Adrenal gland (tissue), 12 donors: ENCODE results near the gene LHFPL2. TPM values are rescaled to one million over a fixed set of nuclear protein-coding genes. Genes with fewer than 3 reads are reported as not detected.

Experiments
- DNase-seq, 7 donors: peaks; one replicate each; pipeline ENCODE4 v3.0.0-alpha.2; 2019 to 2020
- H3K27ac ChIP-seq, 5 donors: fragments of 200-600 bp; sonication (generic) in 4 of 5; 1 replicate in 3 of 5; 2 replicates in 2 of 5; pipeline versions ENCODE4 v1.5.1 to v1.8.0; 2016 to 2020; ENCODE audit warnings: mild to moderate bottlenecking in 1 of 5
- H3K27me3 ChIP-seq: fragments of 200-600 bp; 2 replicates; pipeline ENCODE4 v1.8.0; 2021
- H3K36me3 ChIP-seq, 2 donors: fragments of 200-600 bp; replicated peaks in 1 of 2; 1 replicate in 1 of 2; 2 replicates in 1 of 2; pipeline versions ENCODE4 v1.5.1 to v1.8.0; 2018 to 2022
- H3K4me1 ChIP-seq, 2 donors: fragments of 200-600 bp; replicated peaks in 1 of 2; 1 replicate in 1 of 2; 2 replicates in 1 of 2; pipeline versions ENCODE4 v1.5.1 to v1.8.0; 2018 to 2021
- H3K4me3 ChIP-seq, 4 donors: fragments of 200-600 bp; sonication (generic) in 3 of 4; one replicate each; pipeline ENCODE4 v1.5.1; 2016 to 2018
- H3K9me3 ChIP-seq, 3 donors: fragments of 200-600 bp; sonication (generic) in 1 of 3; replicated peaks in 1 of 3; 1 replicate in 2 of 3; 2 replicates in 1 of 3; pipeline versions ENCODE4 v1.5.1 to v1.8.0; 2016 to 2021
- CTCF ChIP-seq, 6 experiments: fragments of 450-650 bp in 4 of 6; fragments of 200-600 bp in 2 of 6; sonication (generic) in 1 of 6; IDR thresholded peaks; 1 replicate in 5 of 6; 2 replicates in 1 of 6; pipeline versions ENCODE4 v1.5.1 to v1.8.0; 2016 to 2021; ENCODE audit warnings: antibody characterized with exemption in 6 of 6, mild to moderate bottlenecking in 2 of 6, moderate library complexity in 1 of 6
- POLR2A ChIP-seq, 2 donors: fragments of 450-650 bp; IDR thresholded peaks; one replicate each; pipeline ENCODE4 v1.6.1; 2017; ENCODE audit warnings: antibody characterized with exemption in 2 of 2, mild to moderate bottlenecking in 2 of 2, moderate library complexity in 1 of 2
- WGBS, 4 donors: extraction: QIAGEN DNeasy Blood & Tissue Kit in 2 of 4; methylation state at CpG; one replicate each; pipeline versions ENCODE4 v1.1.5 to v1.1.7; 2013 to 2017; 5-methylcytosine and 5-hydroxymethylcytosine counted together
- intact Hi-C, 2 donors: fragments of 100-400 bp; cut with DNase I; formaldehyde crosslinking; loops; one replicate each; pipeline versions ENCODE4 v1.14.1 to v1.15.0; 2022 to 2023
- polyA plus RNA-seq, 3 donors: library from polyadenylated mRNA; stranded (reverse); fragments of 200-250 nt in 2 of 3; fragments of 350-450 nt in 1 of 3; fragmentation: Illumina TruSeq in 1 of 3; extraction: RNeasy Lipid Tissue Mini Kit (QIAGEN cat#74804) in 1 of 3; gene quantifications; one replicate each; pipeline ENCODE4 v1.2.3, GENCODE V29; 2013 to 2014
- total RNA-seq, 9 donors: library from RNA; depleted of rRNA in 4 of 9; stranded (reverse); fragments of >200 nt in 4 of 9; fragments of 120-200 nt in 1 of 9; fragmentation: NEBNext Ultra II Directional in 1 of 9; extraction: Animal tissue kit (Norgen Biotek cat#: 25700) in 1 of 9; gene quantifications; one replicate each; pipeline versions ENCODE4 v1.1.0 to v1.2.4, GENCODE V29; 2013 to 2023
- donor health status: healthy with polysubstance abuse.
- donor health status: Bipolar disorder and iron deficiency.
- donor health status: DM: yes; HTN: yes; CAD: no.
- donor health status: DM: no; HTN: no; CAD: no.
- donor health status: DM: no; HTN: no; CAD: no.
- donor health status: DM: yes; HTN: yes; CAD: no.

The LHFPL2 gene
- total and polyA plus RNA-seq, 12 donors = 8.0 to 68.4 (median 44.9) TPM

- Histone ChIP-seq H3K9me3 (no peaks in the 10 kb centered on the region), H3K4me3 (no peak overlapping the region), H3K4me1 (no peaks in the 10 kb centered on the region), H3K27me3 (no peaks in the 10 kb centered on the region), H3K27ac (no peak overlapping the region), H3K36me3 (no peaks in the 10 kb centered on the region)
- WGBS, 4 donors = 91 to 97% (median 93%) methylated on average over 3 of the region's 3 CpGs
- intact Hi-C loops = no loop called here
- no peak for DNase-seq
- TF ChIP-seq POLR2A (IDR thresholded peaks at IDR 0.05) (no peak), CTCF (IDR thresholded peaks at IDR 0.05) (no peak)
These were observed 36.1 kb downstream of the LHFPL2 start for GRCh38 chr5:78612227-78613150.

- no peaks in the 10 kb centered on the region for H3K4me1 ChIP-seq
- WGBS, 4 donors = 62 to 94% (median 83%) methylated on average over 4 of the region's 4 CpGs
- no peaks in the 10 kb centered on the region for H3K36me3 ChIP-seq
- no peaks in the 10 kb centered on the region for H3K27me3 ChIP-seq
- intact Hi-C loops = no loop called here
- TF ChIP-seq POLR2A (IDR thresholded peaks at IDR 0.05) = no peak
- TF ChIP-seq CTCF (IDR thresholded peaks at IDR 0.05) = no peak
- H3K9me3 ChIP-seq = no peaks in the 10 kb centered on the region
- H3K4me3 ChIP-seq = no peak overlapping the region
- no peak overlapping the region for H3K27ac ChIP-seq
- no peak for DNase-seq
These were observed 37.4 kb downstream of the LHFPL2 start for GRCh38 chr5:78611126-78611605.

GRCh38 chr5:78610636-78611035 lies 37.9 kb downstream of the LHFPL2 start:
- H3K9me3 ChIP-seq = no peaks in the 10 kb centered on the region
- H3K4me3 ChIP-seq = no peak overlapping the region
- no peak overlapping the region for H3K27ac ChIP-seq
- DNase-seq = no peak
- no peaks in the 10 kb centered on the region for H3K27me3 ChIP-seq
- TF ChIP-seq POLR2A (IDR thresholded peaks at IDR 0.05) = no peak
- TF ChIP-seq CTCF (IDR thresholded peaks at IDR 0.05) = no peak
- intact Hi-C loops = no loop called here
- 87 to 92% (median 90%) methylated on average over 3 of the region's 3 CpGs for WGBS, 4 donors
- no peaks in the 10 kb centered on the region for H3K4me1 ChIP-seq
- H3K36me3 ChIP-seq = no peaks in the 10 kb centered on the region

- H3K4me3 ChIP-seq = no peak overlapping the region
- WGBS, 4 donors = 74 to 87% (median 82%) methylated on average over 7 of the region's 7 CpGs
- no peaks in the 10 kb centered on the region for H3K27me3 ChIP-seq
- TF ChIP-seq CTCF (IDR thresholded peaks at IDR 0.05) = no peak
- no peak for TF ChIP-seq POLR2A (IDR thresholded peaks at IDR 0.05)
- H3K27ac ChIP-seq = no peak overlapping the region
- no peaks in the 10 kb centered on the region for H3K36me3 ChIP-seq
- H3K9me3 ChIP-seq = no peaks in the 10 kb centered on the region
- no peaks in the 10 kb centered on the region for H3K4me1 ChIP-seq
- intact Hi-C loops = no loop called here
- no peak for DNase-seq
These were observed 38.4 kb downstream of the LHFPL2 start for GRCh38 chr5:78610163-78610583.
